Measurements from ENCODE around the gene NF1.
A peak's percentile ranks its signal among the peaks of the same experiment; 100 is the strongest.

DNA sequence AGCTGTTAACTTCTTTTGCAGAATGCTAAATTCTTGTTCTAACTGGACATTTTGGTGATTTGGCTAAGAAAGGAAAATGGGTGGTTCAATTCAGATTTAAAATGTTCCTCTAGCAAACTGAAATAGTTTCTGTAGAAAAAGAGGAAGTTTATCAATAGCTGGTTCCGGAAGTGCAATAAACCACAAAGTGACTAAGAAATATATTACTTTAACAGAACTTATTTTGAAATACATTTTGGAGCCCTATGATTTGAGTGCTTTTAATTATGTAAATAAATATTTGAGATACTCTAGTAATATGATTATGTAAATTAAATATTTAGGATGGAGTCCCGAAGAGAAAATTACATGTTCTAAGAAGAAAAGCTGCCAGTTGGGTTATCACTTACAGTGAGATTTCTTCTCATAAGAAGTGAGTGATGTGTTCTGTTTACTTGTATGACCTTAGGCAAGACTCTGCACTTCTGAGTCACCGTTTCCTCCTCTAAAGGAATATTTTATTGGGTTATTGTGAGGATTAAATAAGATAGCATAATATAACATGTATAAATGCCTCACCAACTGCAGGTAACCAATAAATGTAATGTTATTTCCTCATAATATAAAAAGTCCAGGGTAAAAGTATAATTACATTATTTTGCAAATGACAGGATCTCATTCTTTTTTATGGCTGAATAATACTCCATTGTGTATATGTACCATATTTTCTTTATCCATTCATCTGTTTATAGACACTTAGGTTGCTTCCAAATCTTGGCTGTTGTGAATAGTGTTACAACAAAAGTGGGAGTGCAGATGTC is 219.4 kb downstream of the NF1 start, which contains the start of gene EVI2B:
- peak; percentile 35 for TF ChIP-seq POLR2A (IDR thresholded peaks at IDR 0.05)
- TF ChIP-seq, protein P1, sequence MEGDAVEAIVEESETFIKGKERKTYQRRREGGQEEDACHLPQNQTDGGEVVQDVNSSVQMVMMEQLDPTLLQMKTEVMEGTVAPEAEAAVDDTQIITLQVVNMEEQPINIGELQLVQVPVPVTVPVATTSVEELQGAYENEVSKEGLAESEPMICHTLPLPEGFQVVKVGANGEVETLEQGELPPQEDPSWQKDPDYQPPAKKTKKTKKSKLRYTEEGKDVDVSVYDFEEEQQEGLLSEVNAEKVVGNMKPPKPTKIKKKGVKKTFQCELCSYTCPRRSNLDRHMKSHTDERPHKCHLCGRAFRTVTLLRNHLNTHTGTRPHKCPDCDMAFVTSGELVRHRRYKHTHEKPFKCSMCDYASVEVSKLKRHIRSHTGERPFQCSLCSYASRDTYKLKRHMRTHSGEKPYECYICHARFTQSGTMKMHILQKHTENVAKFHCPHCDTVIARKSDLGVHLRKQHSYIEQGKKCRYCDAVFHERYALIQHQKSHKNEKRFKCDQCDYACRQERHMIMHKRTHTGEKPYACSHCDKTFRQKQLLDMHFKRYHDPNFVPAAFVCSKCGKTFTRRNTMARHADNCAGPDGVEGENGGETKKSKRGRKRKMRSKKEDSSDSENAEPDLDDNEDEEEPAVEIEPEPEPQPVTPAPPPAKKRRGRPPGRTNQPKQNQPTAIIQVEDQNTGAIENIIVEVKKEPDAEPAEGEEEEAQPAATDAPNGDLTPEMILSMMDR (IDR thresholded peaks at IDR 0.05): no peak
